ENCODE measurements around the gene PRF1.

DNA sequence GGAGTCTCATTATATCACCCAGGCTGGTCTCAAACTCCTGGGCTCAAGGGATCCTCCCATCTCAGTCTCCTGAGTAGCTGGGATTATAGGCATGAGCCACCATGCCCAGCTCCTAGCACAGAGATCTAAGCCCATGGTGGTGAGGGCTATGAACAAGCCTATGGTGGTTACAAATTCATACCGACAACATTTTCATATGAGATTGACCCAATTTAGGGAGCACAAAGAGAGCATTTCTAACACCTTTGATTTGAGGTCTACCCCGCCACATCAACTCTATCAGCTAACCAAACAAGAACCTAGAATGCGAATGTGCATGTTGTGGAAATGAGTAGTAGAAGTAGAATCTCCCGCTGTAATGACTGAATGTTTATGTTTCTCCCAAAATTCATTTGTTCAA is 14.2 kb upstream of the PRF1 start:
- TF ChIP-seq, protein P1, sequence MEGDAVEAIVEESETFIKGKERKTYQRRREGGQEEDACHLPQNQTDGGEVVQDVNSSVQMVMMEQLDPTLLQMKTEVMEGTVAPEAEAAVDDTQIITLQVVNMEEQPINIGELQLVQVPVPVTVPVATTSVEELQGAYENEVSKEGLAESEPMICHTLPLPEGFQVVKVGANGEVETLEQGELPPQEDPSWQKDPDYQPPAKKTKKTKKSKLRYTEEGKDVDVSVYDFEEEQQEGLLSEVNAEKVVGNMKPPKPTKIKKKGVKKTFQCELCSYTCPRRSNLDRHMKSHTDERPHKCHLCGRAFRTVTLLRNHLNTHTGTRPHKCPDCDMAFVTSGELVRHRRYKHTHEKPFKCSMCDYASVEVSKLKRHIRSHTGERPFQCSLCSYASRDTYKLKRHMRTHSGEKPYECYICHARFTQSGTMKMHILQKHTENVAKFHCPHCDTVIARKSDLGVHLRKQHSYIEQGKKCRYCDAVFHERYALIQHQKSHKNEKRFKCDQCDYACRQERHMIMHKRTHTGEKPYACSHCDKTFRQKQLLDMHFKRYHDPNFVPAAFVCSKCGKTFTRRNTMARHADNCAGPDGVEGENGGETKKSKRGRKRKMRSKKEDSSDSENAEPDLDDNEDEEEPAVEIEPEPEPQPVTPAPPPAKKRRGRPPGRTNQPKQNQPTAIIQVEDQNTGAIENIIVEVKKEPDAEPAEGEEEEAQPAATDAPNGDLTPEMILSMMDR (IDR thresholded peaks at IDR 0.05), result no peak
- TF ChIP-seq POLR2AphosphoS5 (IDR thresholded peaks at IDR 0.05), result no peak
